Neural crest cell (in vitro differentiated cells): Measurements from ENCODE around the gene PTPRG. TPM values are rescaled to one million over a fixed set of nuclear protein-coding genes. Genes with fewer than 3 reads are reported as not detected.

Experiments
- DNase-seq: peaks from one replicate; pipeline ENCODE4 v3.0.0; 2021; ENCODE audit warnings: low read depth, mixed read lengths, low spot score
- H3K27ac Mint-ChIP-seq: one replicate; pipeline ENCODE4 v1.8.0; 2021; ENCODE audit warnings: mild to moderate bottlenecking, mixed read lengths; ENCODE audit not compliant: unreplicated experiment
- H3K27me3 Mint-ChIP-seq: 2 replicates; pipeline ENCODE4 v1.8.0; 2021; ENCODE audit warnings: low read depth, mild to moderate bottlenecking, mixed read lengths
- H3K36me3 Mint-ChIP-seq: 2 replicates; pipeline ENCODE4 v1.8.0; 2021; ENCODE audit warnings: low read depth, mild to moderate bottlenecking, mixed read lengths
- H3K4me1 Mint-ChIP-seq: 2 replicates; pipeline ENCODE4 v1.8.0; 2021; ENCODE audit warnings: mixed read lengths
- H3K4me3 Mint-ChIP-seq: one replicate; pipeline ENCODE4 v1.8.0; 2021; ENCODE audit warnings: mild to moderate bottlenecking, mixed read lengths
- H3K9me3 Mint-ChIP-seq: 2 replicates; pipeline ENCODE4 v1.8.0; 2021; ENCODE audit warnings: mixed read lengths
- total RNA-seq: library from RNA; stranded (reverse); gene quantifications from 2 replicates; pipeline ENCODE4 v1.2.1, GENCODE V29; 2021
- TF ChIP-seq, protein P1 (sequence below): fragments of 200-600 bp; sonication (generic); conservative IDR thresholded peaks from 2 replicates; pipeline ENCODE4 v1.5.0; 2021; ENCODE audit warnings: antibody characterized with exemption, mild to moderate bottlenecking

The PTPRG gene
- total RNA-seq, 1 donor from 2014 or later, result 41.2 TPM

DNA sequence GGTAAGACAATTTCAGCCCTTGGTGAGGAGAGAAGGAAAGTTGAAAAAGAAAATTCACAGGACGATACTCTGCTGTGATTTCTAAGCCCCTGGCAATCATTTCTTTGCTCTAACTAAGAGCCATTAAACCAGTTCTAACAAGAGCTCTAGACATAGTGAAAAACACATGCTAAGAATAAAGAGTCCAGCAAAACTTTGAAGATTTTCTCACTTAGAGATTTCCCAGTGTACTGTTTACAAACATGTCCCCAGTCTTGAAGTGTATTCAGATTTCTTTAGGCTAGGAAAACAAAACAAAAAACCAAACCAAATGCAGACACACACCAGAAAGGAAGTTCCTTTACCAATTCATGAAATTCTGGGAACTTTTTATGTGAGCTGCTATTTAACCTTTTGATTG lies 325.8 kb downstream of the PTPRG start:
- Mint-ChIP-seq H3K36me3 (no peaks in the 10 kb centered on the region), H3K27me3 (no peaks in the 10 kb centered on the region), H3K4me3 (no peak overlapping the region), H3K4me1 (peaks cover 20% of the 10 kb centered on the region), H3K9me3 (no peaks in the 10 kb centered on the region), H3K27ac (no peak overlapping the region)
- TF ChIP-seq, protein P1, sequence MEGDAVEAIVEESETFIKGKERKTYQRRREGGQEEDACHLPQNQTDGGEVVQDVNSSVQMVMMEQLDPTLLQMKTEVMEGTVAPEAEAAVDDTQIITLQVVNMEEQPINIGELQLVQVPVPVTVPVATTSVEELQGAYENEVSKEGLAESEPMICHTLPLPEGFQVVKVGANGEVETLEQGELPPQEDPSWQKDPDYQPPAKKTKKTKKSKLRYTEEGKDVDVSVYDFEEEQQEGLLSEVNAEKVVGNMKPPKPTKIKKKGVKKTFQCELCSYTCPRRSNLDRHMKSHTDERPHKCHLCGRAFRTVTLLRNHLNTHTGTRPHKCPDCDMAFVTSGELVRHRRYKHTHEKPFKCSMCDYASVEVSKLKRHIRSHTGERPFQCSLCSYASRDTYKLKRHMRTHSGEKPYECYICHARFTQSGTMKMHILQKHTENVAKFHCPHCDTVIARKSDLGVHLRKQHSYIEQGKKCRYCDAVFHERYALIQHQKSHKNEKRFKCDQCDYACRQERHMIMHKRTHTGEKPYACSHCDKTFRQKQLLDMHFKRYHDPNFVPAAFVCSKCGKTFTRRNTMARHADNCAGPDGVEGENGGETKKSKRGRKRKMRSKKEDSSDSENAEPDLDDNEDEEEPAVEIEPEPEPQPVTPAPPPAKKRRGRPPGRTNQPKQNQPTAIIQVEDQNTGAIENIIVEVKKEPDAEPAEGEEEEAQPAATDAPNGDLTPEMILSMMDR, result no peak
- DNase-seq, result no peak

DNA sequence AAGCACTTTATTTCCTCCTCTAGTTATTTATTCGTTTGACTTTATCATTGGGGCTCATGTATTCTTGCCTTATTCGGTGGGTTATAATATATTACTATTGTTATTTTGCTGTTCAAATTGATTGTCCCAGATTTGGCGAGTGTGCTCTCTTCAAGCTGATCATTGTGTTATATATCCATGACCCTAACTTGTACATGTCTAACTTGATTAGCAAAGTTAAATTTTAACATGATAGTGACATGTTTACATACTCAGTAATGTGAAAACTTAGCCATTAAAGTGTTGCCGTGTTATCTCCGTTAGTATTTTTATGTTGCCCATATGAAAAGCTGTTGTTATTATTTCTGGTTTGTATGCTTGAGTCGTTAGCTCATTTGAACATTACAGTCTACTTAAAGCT lies 327.9 kb downstream of the PTPRG start:
- no peaks in the 10 kb centered on the region for H3K9me3 Mint-ChIP-seq
- H3K36me3 Mint-ChIP-seq, result no peaks in the 10 kb centered on the region
- no peak for DNase-seq
- H3K27ac Mint-ChIP-seq, result no peak overlapping the region
- TF ChIP-seq, protein P1, result no peak
- H3K4me1 Mint-ChIP-seq, result peaks cover 32% of the 10 kb centered on the region
- no peak overlapping the region for H3K4me3 Mint-ChIP-seq
- H3K27me3 Mint-ChIP-seq, result no peaks in the 10 kb centered on the region

DNA sequence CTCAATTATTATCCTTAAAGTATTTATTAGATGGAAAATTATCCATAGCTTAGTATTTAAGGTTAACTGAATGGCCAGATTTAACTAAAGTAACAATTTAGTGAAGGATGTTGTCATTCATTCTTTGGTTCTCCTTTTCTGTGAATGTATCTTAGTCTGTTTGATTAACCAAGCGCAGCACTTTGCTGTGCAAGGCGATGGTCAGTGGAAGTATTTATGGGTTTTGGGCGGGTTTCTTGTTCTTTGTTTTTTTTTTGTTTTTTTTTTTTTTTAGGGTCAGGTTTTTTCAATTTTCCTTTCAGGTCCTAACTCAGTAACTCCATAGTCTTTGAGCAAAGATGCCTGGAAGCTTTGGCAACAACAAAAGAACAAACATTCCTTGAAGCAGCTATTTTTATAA lies 328.8 kb downstream of the PTPRG start:
- no peaks in the 10 kb centered on the region for H3K27me3 Mint-ChIP-seq
- TF ChIP-seq, protein P1, result no peak
- H3K4me1 Mint-ChIP-seq, result peaks cover 41% of the 10 kb centered on the region
- DNase-seq, result no peak
- no peak overlapping the region for H3K4me3 Mint-ChIP-seq
- H3K27ac Mint-ChIP-seq, result no peak overlapping the region
- no peaks in the 10 kb centered on the region for H3K36me3 Mint-ChIP-seq
- no peaks in the 10 kb centered on the region for H3K9me3 Mint-ChIP-seq

DNA sequence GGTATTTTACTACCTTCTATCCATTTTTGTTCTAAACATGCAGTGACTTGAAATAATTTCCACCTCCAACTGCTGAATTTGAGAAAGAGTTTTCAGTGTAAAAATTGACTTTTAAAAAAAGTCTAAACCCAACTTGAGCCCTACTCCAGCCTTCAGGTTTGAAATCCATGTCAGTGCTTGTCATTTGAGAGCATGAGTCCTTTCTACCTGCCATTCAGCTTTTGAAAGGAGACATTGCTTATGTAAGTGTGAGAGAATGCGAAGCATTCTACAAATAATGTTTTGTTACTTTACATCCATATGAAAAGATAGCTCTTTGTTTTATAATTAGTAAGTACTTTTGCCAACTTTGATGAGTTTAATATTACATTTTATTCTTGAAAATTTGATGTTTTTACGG lies 329.2 kb downstream of the PTPRG start:
- TF ChIP-seq, protein P1, result no peak
- Mint-ChIP-seq H3K27ac (no peak overlapping the region), H3K27me3 (no peaks in the 10 kb centered on the region), H3K36me3 (no peaks in the 10 kb centered on the region), H3K4me3 (no peak overlapping the region), H3K4me1 (peaks cover 44% of the 10 kb centered on the region), H3K9me3 (no peaks in the 10 kb centered on the region)
- no peak for DNase-seq

DNA sequence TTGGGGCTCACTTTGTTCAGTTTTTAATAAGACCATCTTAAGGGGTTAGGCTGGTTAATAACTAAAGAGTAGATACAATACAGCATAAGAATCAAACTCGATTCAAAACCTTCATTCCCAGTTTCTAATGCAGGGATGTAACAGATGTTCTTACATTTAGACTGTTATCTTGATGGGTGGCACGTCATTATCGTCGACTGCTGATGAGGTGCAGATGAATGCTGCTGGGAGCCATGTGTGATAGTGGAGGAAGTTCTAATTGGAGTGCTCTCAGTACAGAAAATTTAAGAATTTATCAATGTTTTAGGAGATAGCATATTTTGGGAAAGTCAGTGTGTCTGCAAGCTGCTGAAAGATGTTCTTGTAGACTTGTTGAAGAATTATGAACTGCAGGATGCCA lies 331.5 kb downstream of the PTPRG start:
- no peaks in the 10 kb centered on the region for H3K27me3 Mint-ChIP-seq
- no peaks in the 10 kb centered on the region for H3K9me3 Mint-ChIP-seq
- no peaks in the 10 kb centered on the region for H3K36me3 Mint-ChIP-seq
- H3K4me3 Mint-ChIP-seq, result no peak overlapping the region
- no peak for DNase-seq
- TF ChIP-seq, protein P1, result no peak
- H3K4me1 Mint-ChIP-seq, result peaks cover 41% of the 10 kb centered on the region
- H3K27ac Mint-ChIP-seq, result no peak overlapping the region
